Pulmonary artery endothelial cell (primary cell): ENCODE results near the gene IGSF8. TPM values are rescaled to one million over a fixed set of nuclear protein-coding genes. Genes with fewer than 3 reads are reported as not detected.

Experiments
- DNase-seq: peaks from one replicate; pipeline ENCODE4 v3.0.0-alpha.2; 2011; ENCODE audit warnings: low read depth, low spot score
- total RNA-seq: library from RNA; depleted of rRNA; stranded (reverse); fragments of >200 nt; gene quantifications from 2 replicates; pipeline ENCODE4 v1.2.3, GENCODE V29; 2014

IGSF8 gene, protein sequence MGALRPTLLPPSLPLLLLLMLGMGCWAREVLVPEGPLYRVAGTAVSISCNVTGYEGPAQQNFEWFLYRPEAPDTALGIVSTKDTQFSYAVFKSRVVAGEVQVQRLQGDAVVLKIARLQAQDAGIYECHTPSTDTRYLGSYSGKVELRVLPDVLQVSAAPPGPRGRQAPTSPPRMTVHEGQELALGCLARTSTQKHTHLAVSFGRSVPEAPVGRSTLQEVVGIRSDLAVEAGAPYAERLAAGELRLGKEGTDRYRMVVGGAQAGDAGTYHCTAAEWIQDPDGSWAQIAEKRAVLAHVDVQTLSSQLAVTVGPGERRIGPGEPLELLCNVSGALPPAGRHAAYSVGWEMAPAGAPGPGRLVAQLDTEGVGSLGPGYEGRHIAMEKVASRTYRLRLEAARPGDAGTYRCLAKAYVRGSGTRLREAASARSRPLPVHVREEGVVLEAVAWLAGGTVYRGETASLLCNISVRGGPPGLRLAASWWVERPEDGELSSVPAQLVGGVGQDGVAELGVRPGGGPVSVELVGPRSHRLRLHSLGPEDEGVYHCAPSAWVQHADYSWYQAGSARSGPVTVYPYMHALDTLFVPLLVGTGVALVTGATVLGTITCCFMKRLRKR
- 9.6 and 13.4 TPM in 2 replicates for total RNA-seq

DNA sequence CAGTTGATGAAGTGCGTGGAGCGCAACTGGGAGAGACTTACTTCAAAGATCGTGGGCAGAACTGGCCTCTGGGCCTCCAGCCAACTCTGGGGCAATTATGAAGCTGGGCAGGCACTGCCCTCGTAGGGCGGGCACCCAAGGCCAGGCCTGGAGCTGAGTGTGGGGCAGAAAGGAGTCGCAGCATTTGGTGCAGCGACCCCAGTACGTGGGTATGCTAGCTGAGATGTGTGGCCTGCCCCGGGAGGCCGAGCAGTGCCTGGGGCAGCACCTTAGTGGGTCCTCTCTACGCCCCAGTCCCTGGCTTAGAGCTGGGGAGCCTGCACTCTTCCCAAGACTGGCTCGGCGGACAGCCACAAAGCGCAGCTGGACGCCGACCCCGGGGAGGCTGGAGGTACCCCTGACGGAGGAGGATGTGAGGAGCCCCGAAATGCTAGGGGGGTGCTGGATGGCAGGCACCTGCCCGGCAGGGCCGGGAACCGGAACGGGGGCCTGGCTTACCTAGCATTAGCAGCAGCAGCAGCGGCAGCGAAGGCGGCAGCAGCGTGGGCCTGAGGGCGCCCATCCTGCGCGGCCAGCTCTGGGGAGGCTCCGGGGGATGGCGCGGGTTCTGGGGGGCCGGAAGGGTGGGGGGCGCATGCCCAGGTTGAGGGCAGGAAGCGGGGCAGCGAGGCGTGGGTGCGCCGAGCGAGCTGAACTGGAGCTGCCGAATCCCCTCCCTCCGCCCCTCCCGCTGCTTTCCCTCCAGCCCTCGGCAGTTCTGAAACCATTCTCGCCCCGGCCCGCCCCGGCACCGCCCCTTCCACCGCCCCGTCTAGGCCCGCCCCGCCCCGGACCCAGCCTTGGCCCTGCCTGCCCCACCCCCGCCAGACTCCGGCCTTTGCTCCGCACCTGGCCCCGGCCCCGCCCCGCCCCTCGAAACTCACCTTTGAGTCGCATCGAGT is at the start of gene IGSF8:
TSS of gene IGSF8 (minus strand) at position 709 of the 941 bp plus-strand sequence. CDS start at position 562, 147 bp downstream.
- DNase-seq: peak; percentile 19

DNA sequence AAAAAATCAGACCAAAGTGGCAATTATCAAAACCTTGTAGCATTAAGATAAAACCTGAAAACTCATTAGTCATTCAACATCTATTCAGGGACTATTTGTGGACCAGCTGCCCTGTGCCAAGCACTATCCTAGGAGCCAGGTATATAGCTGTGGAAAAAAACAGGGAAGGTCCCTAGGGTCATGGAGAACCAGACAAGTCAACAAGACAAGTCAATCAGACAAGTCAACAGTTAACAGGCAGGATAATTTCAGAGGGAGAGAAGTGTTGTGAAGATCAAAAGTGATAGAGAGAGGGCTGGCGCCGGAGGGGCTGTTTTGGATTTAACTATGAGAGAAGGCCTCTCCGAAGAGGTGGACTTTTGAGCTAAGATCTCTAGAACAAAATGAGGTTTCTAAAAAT is 49.7 kb upstream of the IGSF8 start:
- no peak for DNase-seq

DNA sequence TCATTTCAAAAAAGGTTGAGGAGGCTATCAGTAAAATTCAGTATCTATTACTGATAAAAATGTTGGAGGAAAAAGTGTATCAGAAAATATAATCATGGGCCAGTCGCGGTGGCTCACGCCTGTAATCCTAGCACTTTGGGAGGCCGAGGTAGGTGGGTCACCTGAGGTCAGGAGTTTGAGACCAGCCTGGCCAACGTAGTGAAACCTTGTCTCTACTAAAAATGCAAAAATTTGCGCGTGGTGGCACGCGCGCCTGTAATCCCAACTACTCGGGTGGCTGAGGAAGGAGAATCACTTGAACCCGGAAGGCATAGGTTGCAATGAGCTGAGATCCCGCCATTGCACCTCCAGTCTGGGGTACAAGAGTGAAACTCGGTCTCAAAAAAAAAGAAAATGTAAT is 47.7 kb upstream of the IGSF8 start:
- DNase-seq: no peak

DNA sequence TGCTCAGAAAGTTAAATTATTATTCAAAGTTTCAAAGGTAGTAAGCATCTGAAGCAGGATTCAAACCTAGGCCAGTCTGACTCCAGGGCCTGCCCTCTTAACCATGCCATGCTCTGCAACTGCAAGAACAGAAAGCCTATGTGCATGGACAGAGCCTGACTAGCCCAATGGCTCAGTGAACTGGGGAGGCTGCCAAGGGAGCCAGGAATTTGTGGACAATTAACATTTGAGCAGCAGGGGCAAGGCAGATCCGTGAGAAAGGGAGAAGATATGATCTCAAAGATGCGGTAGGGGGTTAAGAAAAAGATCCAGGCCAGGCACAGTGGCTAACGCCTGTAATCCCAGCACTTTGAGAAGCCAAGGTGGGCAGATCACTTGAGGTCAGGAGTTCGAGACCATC is 46.5 kb upstream of the IGSF8 start:
- DNase-seq: no peak

DNA sequence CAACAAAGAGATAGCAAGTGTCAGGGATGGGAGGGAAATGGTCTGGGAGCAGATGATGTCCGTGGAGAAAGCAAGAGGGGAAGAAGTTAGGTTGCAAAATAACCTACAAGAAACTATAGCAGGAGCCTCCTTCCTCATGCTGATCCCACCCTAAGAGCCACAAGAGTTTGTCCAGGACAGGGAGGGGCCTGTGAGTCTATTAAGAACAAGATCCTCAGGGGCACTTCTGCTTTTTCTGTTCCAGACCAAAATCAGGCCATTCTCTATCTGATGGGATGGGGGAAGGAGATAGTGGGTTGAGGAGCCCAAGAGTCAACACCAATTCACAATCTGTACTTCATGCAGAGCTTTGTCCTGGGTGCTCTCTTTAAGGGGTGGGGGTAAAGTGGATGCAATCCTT is 45.3 kb upstream of the IGSF8 start:
- DNase-seq: no peak

DNA sequence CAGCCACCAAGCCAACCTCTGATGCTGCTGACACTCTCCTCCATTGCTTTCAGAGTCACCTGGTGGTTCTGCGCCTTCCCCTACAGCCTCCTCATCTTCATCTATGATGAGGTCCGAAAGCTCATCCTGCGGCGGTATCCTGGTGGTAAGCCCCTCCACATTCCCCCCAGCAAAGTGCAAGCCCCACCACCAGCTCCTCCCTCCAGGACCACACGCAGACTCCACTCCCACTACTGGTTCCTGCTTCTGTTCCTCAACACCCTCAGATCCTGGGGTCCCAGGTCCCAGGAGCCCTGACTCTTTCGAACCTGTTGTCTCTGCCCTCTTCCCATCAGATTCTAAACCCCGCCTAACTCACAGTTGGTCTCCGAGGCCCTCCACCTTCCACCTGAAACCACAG is 41.4 kb upstream of the IGSF8 start:
- DNase-seq: no peak

DNA sequence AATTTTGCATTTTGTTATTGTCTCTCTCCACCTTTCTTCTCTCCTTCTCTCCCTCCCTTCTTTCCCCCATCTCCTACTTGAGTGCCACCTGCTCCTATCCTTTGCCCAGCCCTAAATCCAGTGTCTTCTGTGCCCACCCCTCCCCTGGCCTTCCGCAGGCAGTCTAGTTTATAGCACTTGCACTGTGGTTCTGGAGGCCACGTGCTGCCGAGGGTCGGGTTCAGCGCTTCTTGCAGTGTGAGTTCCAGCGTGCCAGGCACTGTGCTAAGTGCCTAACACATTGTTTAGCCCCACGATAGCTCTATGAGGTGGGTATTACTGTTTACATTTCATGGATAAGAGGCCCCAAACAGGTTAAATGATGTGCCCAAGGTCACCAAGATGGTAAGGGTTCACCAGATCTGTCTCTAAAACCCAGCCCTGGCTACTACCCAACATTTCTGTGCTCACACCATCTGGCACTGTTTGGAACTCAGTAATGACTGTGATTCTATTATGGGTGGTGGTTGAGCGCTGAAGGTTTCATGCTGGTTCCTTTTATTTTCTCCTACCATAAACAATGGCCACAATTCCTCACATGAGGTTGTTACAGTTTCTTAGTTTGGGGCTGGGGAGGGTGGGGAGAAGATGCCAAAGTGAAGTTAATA is 38.9 kb upstream of the IGSF8 start:
- no peak for DNase-seq

DNA sequence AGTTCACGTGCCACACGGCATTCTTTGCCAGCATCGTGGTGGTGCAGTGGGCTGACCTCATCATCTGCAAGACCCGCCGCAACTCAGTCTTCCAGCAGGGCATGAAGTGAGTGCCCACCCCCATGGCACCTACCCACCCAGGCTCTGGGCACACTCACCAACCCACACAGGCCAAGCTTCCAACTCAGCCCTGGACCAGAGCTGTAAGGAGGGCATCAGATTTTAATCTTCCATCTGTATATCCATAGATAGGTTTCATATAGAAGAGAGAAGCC is 38.4 kb upstream of the IGSF8 start:
- DNase-seq: no peak

DNA sequence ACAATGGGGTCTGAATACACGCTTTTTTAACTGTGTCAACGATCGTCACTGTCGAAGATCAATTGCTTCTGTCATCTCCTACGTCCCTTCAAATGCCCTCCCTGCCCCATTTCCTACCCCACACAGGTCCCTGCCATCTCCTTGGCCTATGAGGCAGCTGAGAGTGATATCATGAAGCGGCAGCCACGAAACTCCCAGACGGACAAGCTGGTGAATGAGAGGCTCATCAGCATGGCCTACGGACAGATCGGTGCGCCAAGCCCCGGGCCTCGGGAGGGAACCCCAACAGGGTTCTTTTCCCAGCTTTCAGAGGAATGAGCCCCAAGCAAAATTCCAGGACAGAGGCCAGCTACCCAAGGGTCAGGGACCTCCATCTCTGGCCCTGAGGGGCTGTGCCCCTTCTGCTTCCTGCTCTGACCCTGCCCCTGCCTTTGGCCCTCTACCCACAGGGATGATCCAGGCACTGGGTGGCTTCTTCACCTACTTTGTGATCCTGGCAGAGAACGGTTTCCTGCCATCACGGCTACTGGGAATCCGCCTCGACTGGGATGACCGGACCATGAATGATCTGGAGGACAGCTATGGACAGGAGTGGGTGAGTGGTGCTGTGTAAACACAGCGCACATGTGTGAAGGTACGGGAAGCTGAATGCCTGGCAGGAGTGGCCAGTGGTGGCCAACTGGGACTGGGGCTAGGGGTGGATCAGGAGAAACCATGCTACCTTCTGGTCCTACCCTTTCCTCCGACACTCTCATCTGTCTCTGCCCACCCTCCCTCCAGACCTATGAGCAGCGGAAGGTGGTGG is 37.9 kb upstream of the IGSF8 start:
- no peak for DNase-seq

DNA sequence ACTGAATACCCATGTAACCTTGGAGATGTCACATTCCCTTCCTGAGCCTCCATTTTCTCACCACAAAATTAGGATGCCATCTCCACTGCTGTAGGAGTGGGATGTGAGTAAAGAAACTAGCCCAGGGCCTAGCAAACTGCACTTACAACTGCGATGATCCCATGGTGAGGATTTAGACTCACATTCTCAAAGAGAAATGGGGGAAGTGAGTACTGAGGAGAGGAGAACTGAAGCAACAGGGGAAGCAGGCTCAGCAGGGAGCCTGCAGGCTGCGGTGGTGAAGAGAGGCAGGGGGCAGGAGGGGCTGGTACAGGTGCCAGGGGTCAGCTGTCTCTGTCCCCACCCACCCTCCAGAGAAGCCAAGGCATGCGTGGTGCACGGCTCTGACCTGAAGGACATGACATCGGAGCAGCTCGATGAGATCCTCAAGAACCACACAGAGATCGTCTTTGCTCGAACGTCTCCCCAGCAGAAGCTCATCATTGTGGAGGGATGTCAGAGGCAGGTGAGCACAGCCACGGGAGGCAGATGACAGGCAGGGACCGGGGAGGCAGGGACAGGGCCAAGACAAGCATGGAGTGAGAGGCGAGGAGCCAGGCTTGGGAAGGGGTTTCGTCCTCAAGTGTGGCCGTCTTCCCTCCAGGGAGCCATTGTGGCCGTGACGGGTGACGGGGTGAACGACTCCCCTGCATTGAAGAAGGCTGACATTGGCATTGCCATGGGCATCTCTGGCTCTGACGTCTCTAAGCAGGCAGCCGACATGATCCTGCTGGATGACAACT is 36.6 kb upstream of the IGSF8 start:
- DNase-seq: no peak

DNA sequence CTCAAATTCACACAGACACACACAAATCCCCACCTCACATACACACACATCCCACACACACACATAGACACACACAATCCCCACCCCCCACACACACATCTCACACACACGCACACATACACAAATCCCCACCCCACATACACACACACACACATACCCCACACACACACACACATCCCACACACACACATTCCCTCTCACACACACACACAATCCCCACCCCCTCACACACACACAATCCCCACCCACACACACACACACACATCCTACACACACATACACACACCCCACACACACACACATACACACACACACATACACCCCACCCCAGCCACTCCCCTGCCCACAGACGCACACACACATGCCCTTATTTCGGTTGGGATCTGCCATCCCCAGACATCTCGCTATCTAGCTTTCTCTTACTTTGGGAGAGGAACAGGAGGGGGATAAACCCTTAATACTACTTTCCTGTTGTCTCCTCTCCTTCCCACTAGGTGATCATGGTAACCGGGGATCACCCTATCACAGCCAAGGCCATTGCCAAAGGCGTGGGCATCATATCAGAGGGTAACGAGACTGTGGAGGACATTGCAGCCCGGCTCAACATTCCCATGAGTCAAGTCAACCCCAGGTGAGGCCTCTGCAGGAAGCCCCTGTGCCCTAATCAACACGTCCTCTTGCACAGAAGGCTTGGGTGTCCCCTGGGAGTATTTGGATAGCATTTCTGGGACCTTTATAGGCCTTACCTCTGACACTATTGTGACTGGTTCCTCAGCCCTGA is 35.8 kb upstream of the IGSF8 start:
- DNase-seq: no peak

DNA sequence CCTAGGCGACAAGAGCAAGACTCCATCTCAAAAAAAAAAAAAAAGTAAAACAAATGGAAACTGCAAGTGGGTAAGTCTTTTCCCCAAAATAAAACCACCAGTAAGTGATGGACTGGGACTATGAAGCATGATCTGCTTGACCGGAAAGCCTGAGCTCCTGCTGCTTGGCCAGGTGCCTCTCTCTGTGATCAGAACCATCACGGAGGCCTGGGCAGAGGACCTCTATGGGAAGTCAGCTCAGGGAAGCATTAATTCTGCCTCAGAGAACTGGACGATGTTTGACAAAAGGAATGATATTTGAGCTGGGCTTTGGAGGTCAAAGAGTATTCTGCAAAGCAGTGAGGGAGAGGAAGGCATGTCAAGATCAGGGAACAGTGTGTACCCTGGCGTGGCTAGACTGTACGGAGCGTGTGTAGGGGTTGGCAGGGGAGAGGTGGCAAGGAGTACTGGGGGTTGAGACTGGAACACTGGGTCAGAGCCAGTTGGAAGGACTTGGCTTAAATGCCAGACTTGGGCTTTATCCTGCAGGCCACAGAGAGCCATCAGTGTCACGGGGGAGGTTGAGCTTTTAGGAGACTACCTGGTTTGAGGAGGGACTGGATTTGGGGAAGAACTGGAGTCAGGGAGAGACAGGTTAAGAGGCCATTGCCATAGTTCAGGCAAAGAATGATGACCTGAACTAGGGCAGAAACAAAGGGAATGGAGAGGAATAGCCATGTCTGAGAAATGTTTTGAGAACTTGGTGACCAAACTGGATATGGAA is 33.6 kb upstream of the IGSF8 start:
- no peak for DNase-seq

DNA sequence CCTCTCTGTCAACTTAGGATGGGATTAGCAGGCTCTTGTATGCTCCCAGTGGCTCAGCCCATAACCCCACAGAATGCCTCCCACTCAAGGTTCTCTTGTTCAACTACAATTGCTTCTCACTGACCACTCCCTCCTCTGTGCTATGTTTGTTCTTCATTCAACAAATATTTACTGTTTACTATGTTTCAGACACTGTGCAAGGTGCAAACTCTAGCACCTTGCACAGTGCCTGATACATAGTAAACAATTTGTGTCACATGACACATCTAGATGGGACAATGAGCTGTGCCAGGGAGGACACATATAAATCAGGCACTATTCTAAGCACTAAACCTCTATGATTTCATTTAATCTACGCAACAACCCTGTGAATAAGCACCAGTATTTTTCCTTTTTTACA is 32.5 kb upstream of the IGSF8 start:
- DNase-seq: no peak

DNA sequence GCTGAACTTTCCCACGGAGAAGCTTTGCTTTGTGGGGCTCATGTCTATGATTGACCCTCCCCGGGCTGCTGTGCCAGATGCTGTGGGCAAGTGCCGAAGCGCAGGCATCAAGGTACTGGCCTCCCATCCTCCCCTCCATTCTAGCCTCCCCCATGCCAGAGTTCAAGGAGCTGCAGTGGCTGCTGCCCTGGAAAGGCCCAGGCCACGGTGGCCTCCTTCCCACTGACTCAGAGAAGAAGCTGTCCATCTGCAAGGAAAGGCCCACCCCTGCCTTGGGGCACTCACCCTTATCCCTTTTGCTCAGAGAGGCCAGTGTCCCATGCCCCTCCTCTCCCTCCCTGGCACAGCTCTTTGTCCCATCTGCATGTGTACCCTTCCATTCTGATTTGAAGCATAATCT is 32.1 kb upstream of the IGSF8 start:
- DNase-seq: no peak

DNA sequence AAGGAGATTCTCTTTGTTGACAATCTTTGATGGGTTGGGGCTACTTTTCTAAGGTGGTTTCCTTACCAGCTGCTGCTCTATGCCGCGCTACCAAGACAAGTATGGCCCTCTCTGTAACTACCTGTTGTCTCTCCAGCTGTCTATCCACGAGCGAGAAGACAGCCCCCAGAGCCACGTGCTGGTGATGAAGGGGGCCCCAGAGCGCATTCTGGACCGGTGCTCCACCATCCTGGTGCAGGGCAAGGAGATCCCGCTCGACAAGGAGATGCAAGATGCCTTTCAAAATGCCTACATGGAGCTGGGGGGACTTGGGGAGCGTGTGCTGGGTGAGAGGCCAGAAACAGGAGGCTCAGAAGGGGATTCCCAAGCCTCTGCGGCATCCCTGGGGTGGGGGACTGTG is 31.5 kb upstream of the IGSF8 start:
- DNase-seq: no peak

DNA sequence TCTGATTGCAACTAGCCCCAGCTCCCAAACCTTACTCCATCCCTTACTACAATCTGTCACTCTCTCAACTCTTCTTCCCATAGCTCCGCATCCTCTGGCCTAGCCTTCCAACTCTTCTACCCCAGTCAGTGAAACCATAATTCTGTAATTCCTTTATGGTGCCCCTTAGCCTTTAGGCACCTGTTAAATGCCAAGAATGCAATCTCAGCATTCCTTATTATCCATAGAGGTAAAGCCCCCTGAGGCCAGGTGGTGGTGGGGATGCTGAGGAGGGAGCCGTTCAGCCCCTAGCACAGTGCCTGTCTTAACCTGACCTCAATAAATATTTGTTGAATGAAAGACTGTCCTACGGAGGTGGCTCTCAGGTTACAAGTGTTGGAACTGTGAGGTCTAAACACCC is 31.1 kb upstream of the IGSF8 start:
- DNase-seq: no peak

DNA sequence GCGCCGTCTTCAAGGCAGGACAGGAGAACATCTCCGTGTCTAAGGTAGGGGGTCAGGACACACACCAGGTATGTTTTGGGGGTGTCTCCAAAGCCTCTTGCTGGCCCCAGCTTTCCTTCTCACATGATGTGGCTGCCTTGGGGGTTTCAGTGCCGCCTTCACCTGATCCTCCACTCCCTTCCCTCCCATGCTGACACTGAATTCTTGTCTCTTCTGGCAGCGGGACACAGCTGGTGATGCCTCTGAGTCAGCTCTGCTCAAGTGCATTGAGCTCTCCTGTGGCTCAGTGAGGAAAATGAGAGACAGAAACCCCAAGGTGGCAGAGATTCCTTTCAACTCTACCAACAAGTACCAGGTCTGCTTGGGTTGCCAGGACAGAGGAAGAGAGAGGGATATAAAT is 30.6 kb upstream of the IGSF8 start:
- no peak for DNase-seq

DNA sequence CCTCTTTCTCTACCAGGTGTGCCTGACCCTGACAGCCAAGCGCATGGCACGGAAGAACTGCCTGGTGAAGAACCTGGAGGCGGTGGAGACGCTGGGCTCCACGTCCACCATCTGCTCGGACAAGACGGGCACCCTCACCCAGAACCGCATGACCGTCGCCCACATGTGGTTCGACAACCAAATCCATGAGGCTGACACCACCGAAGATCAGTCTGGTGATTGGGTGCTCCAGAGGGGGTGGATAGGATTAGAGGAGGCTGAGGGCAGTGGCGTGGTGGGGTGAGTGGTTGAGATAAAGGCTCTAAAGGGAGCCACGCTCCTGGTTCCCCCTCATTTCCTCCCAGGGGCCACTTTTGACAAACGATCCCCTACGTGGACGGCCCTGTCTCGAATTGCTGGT is 30.2 kb upstream of the IGSF8 start:
- no peak for DNase-seq
